Measurements from ENCODE around the gene PTPRD. TPM values are rescaled to one million over a fixed set of nuclear protein-coding genes. Genes with fewer than 3 reads are reported as not detected.
"Not testable (repeated sequence)": the region's sequence is repeated elsewhere in the genome, so short reads cannot be mapped to it uniquely, and the experiment has no call there.

Gene PTPRD
- total and polyA plus RNA-seq, 2 donors (not counting 1 experiment from before 2014, with no cell fraction given): not detected

GRCh38 chr9:10354591-10354990 lies 258.2 kb downstream of the PTPRD start:
- no peaks in the 10 kb centered on the region for H4K20me1 ChIP-seq (ENCODE audit: control insufficient read depth, insufficient read depth, low read length, poor library complexity, severe bottlenecking)
- H3K27ac Mint-ChIP-seq: no peak overlapping the region
- no CpG with 5 or more reads among the region's 3 CpGs for WGBS (ENCODE audit: insufficient coverage)
- no peak overlapping the region for H3K4me3 Mint-ChIP-seq
- no peaks in the 10 kb centered on the region for H3K36me3 ChIP-seq (replicated peaks in 1 of 2; ENCODE audit: control extremely low read depth in 1 of 2, control insufficient read depth in 1 of 2, extremely low read depth in 1 of 2, insufficient read depth in 2 of 2, low read length in 1 of 2)
- H3K79me2 ChIP-seq (ENCODE audit: control insufficient read depth, insufficient read depth, low read length): no peaks in the 10 kb centered on the region
- H3K4me1 Mint-ChIP-seq: no peaks in the 10 kb centered on the region
- H3K27me3 ChIP-seq (replicated peaks in 1 of 4; ENCODE audit: control extremely low read depth in 1 of 4, control insufficient read depth in 3 of 4, insufficient read depth in 4 of 4, low read length in 3 of 4): no peaks in the 10 kb centered on the region
- no peak overlapping the region for H3K4me2 ChIP-seq (replicated peaks; ENCODE audit: low read depth, low read length, poor library complexity, severe bottlenecking)
- H3K9ac ChIP-seq (ENCODE audit: low read length): no peak overlapping the region
- no peaks in the 10 kb centered on the region for H3K9me3 Mint-ChIP-seq (ENCODE audit: insufficient read depth)
- intact Hi-C loops (cut with micrococcal nuclease): no loop called here
- H3K9me3 ChIP-seq (ENCODE audit: control extremely low read depth in 1 of 3, control insufficient read depth in 2 of 3, insufficient read depth in 1 of 3, low read length in 2 of 3): no peaks in the 10 kb centered on the region
- H2AFZ ChIP-seq (ENCODE audit: insufficient read depth, low read depth, low read length, poor library complexity, severe bottlenecking): no peak overlapping the region
- H3K27me3 Mint-ChIP-seq: no peaks in the 10 kb centered on the region
- ChIA-PET CTCF (no interaction called here), POLR2A (no interaction called here)
- H3K4me1 ChIP-seq (ENCODE audit: control insufficient read depth in 2 of 2, insufficient read depth in 2 of 2, low read length in 2 of 2): no peaks in the 10 kb centered on the region
- TF ChIP-seq CTCF (IDR thresholded peaks at IDR 0.05): no peak
- ATAC-seq (ENCODE audit: low read depth): no peak
- DNase-seq: no peak
- no peak overlapping the region for H3K27ac ChIP-seq (ENCODE audit: low read length in 2 of 2)
- H3K4me3 ChIP-seq (ENCODE audit: control extremely low read depth in 1 of 5, extremely low read depth in 1 of 5, insufficient read depth in 1 of 5, low read depth in 2 of 5, low read length in 4 of 5): no peak overlapping the region

GRCh38 chr9:10345621-10346020 lies 267.2 kb downstream of the PTPRD start:
- H3K36me3 ChIP-seq (replicated peaks in 1 of 2; ENCODE audit: control extremely low read depth in 1 of 2, control insufficient read depth in 1 of 2, extremely low read depth in 1 of 2, insufficient read depth in 2 of 2, low read length in 1 of 2); intact Hi-C loops (cut with micrococcal nuclease); H2AFZ ChIP-seq (ENCODE audit: insufficient read depth, low read depth, low read length, poor library complexity, severe bottlenecking); H3K9me3 ChIP-seq (ENCODE audit: control extremely low read depth in 1 of 3, control insufficient read depth in 2 of 3, insufficient read depth in 1 of 3, low read length in 2 of 3); H3K27me3 ChIP-seq (replicated peaks in 1 of 4; ENCODE audit: control extremely low read depth in 1 of 4, control insufficient read depth in 3 of 4, insufficient read depth in 4 of 4, low read length in 3 of 4); H3K4me2 ChIP-seq (replicated peaks; ENCODE audit: low read depth, low read length, poor library complexity, severe bottlenecking); DNase-seq; H3K9ac ChIP-seq (ENCODE audit: low read length); ATAC-seq (ENCODE audit: low read depth); H3K27ac ChIP-seq (ENCODE audit: low read length in 2 of 2); H4K20me1 ChIP-seq (ENCODE audit: control insufficient read depth, insufficient read depth, low read length, poor library complexity, severe bottlenecking); H3K79me2 ChIP-seq (ENCODE audit: control insufficient read depth, insufficient read depth, low read length); H3K27ac Mint-ChIP-seq; POLR2A ChIA-PET; H3K9me3 Mint-ChIP-seq (ENCODE audit: insufficient read depth); H3K4me3 ChIP-seq (ENCODE audit: control extremely low read depth in 1 of 5, extremely low read depth in 1 of 5, insufficient read depth in 1 of 5, low read depth in 2 of 5, low read length in 4 of 5); H3K4me1 ChIP-seq (ENCODE audit: control insufficient read depth in 2 of 2, insufficient read depth in 2 of 2, low read length in 2 of 2); H3K4me1 Mint-ChIP-seq; H3K27me3 Mint-ChIP-seq; H3K4me3 Mint-ChIP-seq; CTCF ChIA-PET: not testable (repeated sequence)
- WGBS (ENCODE audit: insufficient coverage): no CpG with 5 or more reads among the region's 5 CpGs

All from B cell (primary cell).